Subcutaneous adipose tissue (tissue), 4 donors: ENCODE results near the gene LCE1B. TPM values are rescaled to one million over a fixed set of nuclear protein-coding genes. Genes with fewer than 3 reads are reported as not detected.

Experiments
- CTCF ChIP-seq: fragments of 450-650 bp; IDR thresholded peaks from one replicate; pipeline ENCODE4 v1.5.1; 2016; ENCODE audit warnings: low read depth, mild to moderate bottlenecking, control low read depth, antibody characterized with exemption, moderate library complexity
- total RNA-seq, 4 donors: library from RNA; depleted of rRNA; stranded (reverse); fragments of >200 nt; gene quantifications; one replicate each; pipeline ENCODE4 v1.1.0, GENCODE V29; 2016

The LCE1B gene
- total RNA-seq, 4 donors from 2014 or later: not detected

- no peak for TF ChIP-seq CTCF
These were observed 11.5 kb downstream of the LCE1B start for GRCh38 chr1:152823294-152823693.

GRCh38 chr1:152824964-152825363, 13.2 kb downstream of the LCE1B start:
- TF ChIP-seq CTCF: no peak

GRCh38 chr1:152827173-152827572, 15.4 kb downstream of the LCE1B start, which contains the start of gene LCE1A:
LCE1A (plus strand) TSS chr1:152827473; CDS start chr1:152827473, 0 bp downstream.
- no peak for TF ChIP-seq CTCF

GRCh38 chr1:152836870-152837269, 25.1 kb downstream of the LCE1B start:
- TF ChIP-seq CTCF: no peak

GRCh38 chr1:152842556-152842955, 30.8 kb downstream of the LCE1B start, which contains the start of gene LCE6A:
LCE6A (plus strand) TSS chr1:152842856; CDS start chr1:152843521, 665 bp downstream.
- no peak for TF ChIP-seq CTCF

GRCh38 chr1:152855661-152856060, 43.9 kb downstream of the LCE1B start:
- TF ChIP-seq CTCF: no peak

- no peak for TF ChIP-seq CTCF
These were observed 46.3 kb downstream of the LCE1B start for GRCh38 chr1:152858062-152858461.
